ENCODE measurements around the gene AZU1. TPM values are rescaled to one million over a fixed set of nuclear protein-coding genes. Genes with fewer than 3 reads are reported as not detected.

Gene AZU1
- total and polyA plus RNA-seq, 8 donors = 0.53 to 1.5 (median 0.77) TPM; not detected in 4

- H3K4me1 ChIP-seq = peaks cover 0 to 1% (median 0%) of the 10 kb centered on the region in 4 donors
- DNase-seq = no peak
- TF ChIP-seq POLR2AphosphoS5 (IDR thresholded peaks at IDR 0.05) (no peak), POLR2A (IDR thresholded peaks at IDR 0.05) (no peak)
- no peaks in the 10 kb centered on the region for H3K9me3 ChIP-seq
- H3K36me3 ChIP-seq = peaks cover 56 to 66% (median 64%) of the 10 kb centered on the region in 4 donors
- intact Hi-C loops (cut with DNase I; ENCODE audit: low total_unique reads) = no loop called here
- H3K4me3 ChIP-seq = no peak overlapping the region
- WGBS, 5 donors = 88 to 94% (median 90%) methylated on average over 45 to 80 of the region's 80 CpGs
- H3K27me3 ChIP-seq = no peaks in the 10 kb centered on the region
- no peak overlapping the region for H3K27ac ChIP-seq
These were observed 15.4 kb upstream of the AZU1 start for GRCh38 chr19:812049-812746.

- DNase-seq = no peak
- intact Hi-C loops (cut with DNase I; ENCODE audit: low total_unique reads) = no loop called here
- 89 to 95% (median 94%) methylated on average over 41 to 72 of the region's 72 CpGs for WGBS, 5 donors
- Histone ChIP-seq H3K4me1 (no peaks in the 10 kb centered on the region), H3K27ac (no peak overlapping the region), H3K27me3 (no peaks in the 10 kb centered on the region), H3K4me3 (no peak overlapping the region), H3K9me3 (no peaks in the 10 kb centered on the region), H3K36me3 (peaks cover 50 to 60% (median 58%) of the 10 kb centered on the region in 4 donors)
- TF ChIP-seq CTCF (IDR thresholded peaks at IDR 0.05) = no peak
- TF ChIP-seq POLR2AphosphoS5 (IDR thresholded peaks at IDR 0.05) = no peak
- TF ChIP-seq POLR2A (IDR thresholded peaks at IDR 0.05) = no peak
- TF ChIP-seq EP300 (IDR thresholded peaks at IDR 0.05) = no peak
These were observed 14.9 kb upstream of the AZU1 start for GRCh38 chr19:812747-813218.

- no peak for TF ChIP-seq CTCF (IDR thresholded peaks at IDR 0.05)
- no peak for TF ChIP-seq POLR2A (IDR thresholded peaks at IDR 0.05)
- no peak for TF ChIP-seq EP300 (IDR thresholded peaks at IDR 0.05)
- TF ChIP-seq POLR2AphosphoS5 (IDR thresholded peaks at IDR 0.05) = no peak
- no peaks in the 10 kb centered on the region for H3K4me1 ChIP-seq
- DNase-seq = no peak
- no peak overlapping the region for H3K4me3 ChIP-seq
- no peaks in the 10 kb centered on the region for H3K9me3 ChIP-seq
- H3K27me3 ChIP-seq = no peaks in the 10 kb centered on the region
- H3K27ac ChIP-seq = no peak overlapping the region
- peaks cover 43 to 53% (median 51%) of the 10 kb centered on the region in 4 donors for H3K36me3 ChIP-seq
- WGBS, 5 donors = 89 to 96% (median 93%) methylated on average over 52 to 87 of the region's 87 CpGs
- intact Hi-C loops (cut with DNase I; ENCODE audit: low total_unique reads) = no loop called here
These were observed 14.2 kb upstream of the AZU1 start for GRCh38 chr19:813219-814151.

GRCh38 chr19:814152-815078 lies 13.2 kb upstream of the AZU1 start:
- no peaks in the 10 kb centered on the region for H3K9me3 ChIP-seq
- no peak for TF ChIP-seq POLR2AphosphoS5 (IDR thresholded peaks at IDR 0.05)
- no peak for TF ChIP-seq CTCF (IDR thresholded peaks at IDR 0.05)
- no peak for TF ChIP-seq POLR2A (IDR thresholded peaks at IDR 0.05)
- TF ChIP-seq EP300 (IDR thresholded peaks at IDR 0.05) = no peak
- H3K4me3 ChIP-seq = no peak overlapping the region
- H3K27me3 ChIP-seq = no peaks in the 10 kb centered on the region
- H3K36me3 ChIP-seq = peaks cover 34 to 44% (median 42%) of the 10 kb centered on the region in 4 donors
- WGBS, 5 donors = 84 to 91% (median 89%) methylated on average over 45 to 49 of the region's 49 CpGs
- intact Hi-C loops (cut with DNase I; ENCODE audit: low total_unique reads) = no loop called here
- no peak overlapping the region for H3K27ac ChIP-seq
- H3K4me1 ChIP-seq = no peaks in the 10 kb centered on the region
- DNase-seq = no peak

Data from stomach (tissue), 9 donors.